Kidney capillary endothelial cell (primary cell): ENCODE results near the gene SPAG8.
A peak's percentile ranks its signal among the peaks of the same experiment; 100 is the strongest.

Experiments
- DNase-seq: peaks from one replicate; pipeline ENCODE4 v3.0.0-alpha.2; 2018; ENCODE audit warnings: low spot score

SPAG8 gene

GRCh38 chr9:35836595-35836994 lies 24.5 kb upstream of the SPAG8 start:
- DNase-seq: no peak

- no peak for DNase-seq
Observed at GRCh38 chr9:35835766-35836165, 23.7 kb upstream of the SPAG8 start.

- DNase-seq: no peak
Observed at GRCh38 chr9:35835216-35835632, 23.2 kb upstream of the SPAG8 start.

- no peak for DNase-seq
Observed at GRCh38 chr9:35834260-35835215, 22.5 kb upstream of the SPAG8 start.

- no peak for DNase-seq
Observed at GRCh38 chr9:35832814-35833213, 20.8 kb upstream of the SPAG8 start.

GRCh38 chr9:35831040-35831439 lies 19.0 kb upstream of the SPAG8 start:
- no peak for DNase-seq

GRCh38 chr9:35829764-35830096 lies 17.7 kb upstream of the SPAG8 start:
- no peak for DNase-seq

GRCh38 chr9:35829084-35829763 lies 17.2 kb upstream of the SPAG8 start, which contains the start of gene TMEM8B:
Gene TMEM8B, plus strand, starts transcription at chr9:35829228. Its CDS starts 220 bp downstream, at chr9:35829448.
- peak; percentile 79 for DNase-seq

GRCh38 chr9:35828716-35829083 lies 16.6 kb upstream of the SPAG8 start, which contains the start of gene FAM221B:
Gene FAM221B, minus strand, starts transcription at chr9:35828732. Its CDS starts 2,571 bp downstream, at chr9:35826161.
- DNase-seq: no peak

- DNase-seq: no peak
Observed at GRCh38 chr9:35827486-35827885, 15.4 kb upstream of the SPAG8 start.

GRCh38 chr9:35826071-35826701 lies 14.1 kb upstream of the SPAG8 start:
- DNase-seq: peak; percentile 70

GRCh38 chr9:35822926-35823325 lies 10.9 kb upstream of the SPAG8 start:
- no peak for DNase-seq

- no peak for DNase-seq
Observed at GRCh38 chr9:35820076-35820475, 8.0 kb upstream of the SPAG8 start.

- no peak for DNase-seq
Observed at GRCh38 chr9:35818341-35818740, 6.3 kb upstream of the SPAG8 start.

- DNase-seq: no peak
Observed at GRCh38 chr9:35816708-35817107, 4.6 kb upstream of the SPAG8 start.

- DNase-seq: peak; percentile 97
Observed at GRCh38 chr9:35814841-35815543, 2.9 kb upstream of the SPAG8 start, which contains the start of gene HINT2. Gene HINT2, minus strand, starts transcription at chr9:35815042. Its CDS starts 63 bp downstream, at chr9:35814979.

GRCh38 chr9:35814106-35814840 lies 2.2 kb upstream of the SPAG8 start:
- DNase-seq: no peak

GRCh38 chr9:35813434-35814105 lies 1.5 kb upstream of the SPAG8 start:
- no peak for DNase-seq

GRCh38 chr9:35811381-35812024 lies 559 bp downstream of the SPAG8 start:
- DNase-seq: no peak

GRCh38 chr9:35810122-35810521 lies 1.9 kb downstream of the SPAG8 start:
- no peak for DNase-seq
